HG02884 (cell line): ENCODE data around the gene MSGN1.

Experiments
- ATAC-seq: cut with Tn5 transposase; IDR thresholded peaks from one replicate; pipeline ENCODE4 v1.9.1; 2021; ENCODE audit warnings: mild to moderate bottlenecking, moderate library complexity; ENCODE audit not compliant: unreplicated experiment

Gene MSGN1

GRCh38 chr2:17846676-17847075 is 30.4 kb downstream of the MSGN1 start:
- ATAC-seq, result no peak

GRCh38 chr2:17847236-17847635 is 31.0 kb downstream of the MSGN1 start:
- no peak for ATAC-seq

GRCh38 chr2:17849275-17849674 is 33.0 kb downstream of the MSGN1 start:
- no peak for ATAC-seq

GRCh38 chr2:17850151-17850550 is 33.9 kb downstream of the MSGN1 start:
- no peak for ATAC-seq

- ATAC-seq, result peak; percentile 89
These were observed 35.7 kb downstream of the MSGN1 start for GRCh38 chr2:17851731-17852585.

- ATAC-seq, result no peak
These were observed 37.5 kb downstream of the MSGN1 start for GRCh38 chr2:17853799-17854198.

- ATAC-seq, result no peak
These were observed 40.8 kb downstream of the MSGN1 start for GRCh38 chr2:17857021-17857420.

GRCh38 chr2:17858064-17858463 is 41.8 kb downstream of the MSGN1 start:
- no peak for ATAC-seq

GRCh38 chr2:17863539-17863938 is 47.3 kb downstream of the MSGN1 start:
- no peak for ATAC-seq

GRCh38 chr2:17864676-17865075 is 48.4 kb downstream of the MSGN1 start:
- ATAC-seq, result no peak

GRCh38 chr2:17867133-17867532 is 50.9 kb downstream of the MSGN1 start:
- no peak for ATAC-seq
